Activated CD8-positive, alpha-beta T cell treated with anti-CD3 and anti-CD28 coated beads for 36 hours (primary cell): ENCODE results near the gene SRPK2. TPM values are rescaled to one million over a fixed set of nuclear protein-coding genes. Genes with fewer than 3 reads are reported as not detected.
A peak's percentile ranks its signal among the peaks of the same experiment; 100 is the strongest.

ENCODE experiments used
- ATAC-seq: fragments of 200-7000 bp; cut with Tn5 transposase; one replicate; pipeline ENCODE4 v1.10.0; 2021; ENCODE audit warnings: mild to moderate bottlenecking, moderate library complexity
- CTCF ChIA-PET: fragments of 350-600 bp; sonication (Branson Sonifier 250); formaldehyde crosslinking; loops from one replicate; lab custom pipeline; 2021; ENCODE audit warnings: antibody characterized with exemption; lab: Charles Lee
- POLR2A ChIA-PET: fragments of 350-600 bp; sonication (Branson Sonifier 250); formaldehyde crosslinking; loops from one replicate; lab custom pipeline; 2021; ENCODE audit warnings: antibody characterized with exemption; lab: Charles Lee
- DNase-seq: peaks from one replicate; pipeline ENCODE4 v3.0.0-alpha.2; 2020
- H3K27ac Mint-ChIP-seq: one replicate; pipeline ENCODE4 v1.8.0; 2021; ENCODE audit warnings: mild to moderate bottlenecking, mixed read lengths
- H3K27me3 Mint-ChIP-seq: one replicate; pipeline ENCODE4 v1.8.0; 2021; ENCODE audit warnings: mixed read lengths
- H3K36me3 Mint-ChIP-seq: one replicate; pipeline ENCODE4 v1.8.0; 2021; ENCODE audit warnings: low read depth, mixed read lengths
- H3K4me1 Mint-ChIP-seq: one replicate; pipeline ENCODE4 v1.8.0; 2021; ENCODE audit warnings: low read depth, mixed read lengths
- H3K4me3 Mint-ChIP-seq: one replicate; pipeline ENCODE4 v1.8.0; 2021; ENCODE audit warnings: mild to moderate bottlenecking, moderate library complexity, mixed read lengths
- H3K9me3 Mint-ChIP-seq: one replicate; pipeline ENCODE4 v1.8.0; 2021; ENCODE audit warnings: mixed read lengths
- CTCF ChIP-seq: fragments of 200-600 bp; IDR thresholded peaks from one replicate; pipeline ENCODE4 v1.8.0; 2022; ENCODE audit warnings: antibody characterized with exemption, mild to moderate bottlenecking
- intact Hi-C: fragments of 100-400 bp; cut with micrococcal nuclease; formaldehyde crosslinking; loops from one replicate; pipeline ENCODE4 v1.10.0; 2022
- total RNA-seq, 2 experiments: library from RNA; stranded (reverse); gene quantifications; one replicate each; pipeline ENCODE4 v1.2.3, GENCODE V29; 2021

Gene SRPK2
- total RNA-seq, 2 experiments from 2014 or later: 32.9 to 33.5 TPM

GRCh38 chr7:105321754-105322455 is 66.8 kb downstream of the SRPK2 start:
- Mint-ChIP-seq H3K27me3 (no peaks in the 10 kb centered on the region), H3K4me1 (peaks cover 50% of the 10 kb centered on the region), H3K9me3 (no peaks in the 10 kb centered on the region), H3K27ac (no peak overlapping the region), H3K4me3 (no peak overlapping the region), H3K36me3 (peaks cover 10% of the 10 kb centered on the region)
- DNase-seq: no peak
- no peak for ATAC-seq
- intact Hi-C loops: no loop called here
- no peak for TF ChIP-seq CTCF
- POLR2A ChIA-PET: interaction anchor here (0.6 kb wide), 1 partner anchor 746 kb away, joined by 3 read pairs; no protein-coding TSS in a partner anchor
- CTCF ChIA-PET: interaction anchor here (1.5 kb wide), 1 partner anchor 18 kb away, joined by 3 read pairs; no protein-coding TSS in a partner anchor

- intact Hi-C loops: no loop called here
- Mint-ChIP-seq H3K27ac (no peak overlapping the region), H3K4me3 (no peak overlapping the region), H3K27me3 (no peaks in the 10 kb centered on the region), H3K9me3 (no peaks in the 10 kb centered on the region), H3K36me3 (peaks cover 10% of the 10 kb centered on the region), H3K4me1 (peaks cover 53% of the 10 kb centered on the region)
- ChIA-PET CTCF (interaction anchor here (1.5 kb wide), 1 partner anchor 17 kb away, joined by 3 read pairs; no protein-coding TSS in a partner anchor), POLR2A (interaction anchor here (0.6 kb wide), 1 partner anchor 747 kb away, joined by 3 read pairs; no protein-coding TSS in a partner anchor)
- no peak for ATAC-seq
- no peak for DNase-seq
- TF ChIP-seq CTCF: no peak
Measured at GRCh38 chr7:105320896-105321295, 67.8 kb downstream of the SRPK2 start.

- peaks cover 10% of the 10 kb centered on the region for H3K36me3 Mint-ChIP-seq
- intact Hi-C loops: no loop called here
Measured at GRCh38 chr7:105319578-105319977, 69.1 kb downstream of the SRPK2 start.

GRCh38 chr7:105316578-105317344 is 72.0 kb downstream of the SRPK2 start:
- ChIA-PET CTCF (interaction anchor here (1.0 to 1.2 kb wide), 2 partner anchors 13 to 393 kb away, joined by 3 to 4 read pairs; no protein-coding TSS in a partner anchor), POLR2A (interaction anchor here (0.6 kb wide), 1 partner anchor 48 kb away, joined by 3 read pairs; no protein-coding TSS in a partner anchor)
- no peaks in the 10 kb centered on the region for H3K9me3 Mint-ChIP-seq
- H3K36me3 Mint-ChIP-seq: peaks cover 2% of the 10 kb centered on the region
- H3K4me3 Mint-ChIP-seq: no peak overlapping the region
- H3K4me1 Mint-ChIP-seq: peaks cover 37% of the 10 kb centered on the region
- DNase-seq: no peak
- no peaks in the 10 kb centered on the region for H3K27me3 Mint-ChIP-seq
- no peak for ATAC-seq
- intact Hi-C loops: no loop called here
- TF ChIP-seq CTCF: no peak
- no peak overlapping the region for H3K27ac Mint-ChIP-seq

More at GRCh38 chr7:105319578-105319977, 69.1 kb downstream of the SRPK2 start:
- POLR2A ChIA-PET: no interaction called here
- no peak for TF ChIP-seq CTCF
- peaks cover 49% of the 10 kb centered on the region for H3K4me1 Mint-ChIP-seq
- H3K27me3 Mint-ChIP-seq: no peaks in the 10 kb centered on the region
- DNase-seq (no peak), ATAC-seq (no peak)
- CTCF ChIA-PET: interaction anchor here (0.6 to 1.2 kb wide), 2 partner anchors 22 to 191 kb away, joined by 3 to 5 read pairs; no protein-coding TSS in a partner anchor
- no peaks in the 10 kb centered on the region for H3K9me3 Mint-ChIP-seq
- H3K27ac Mint-ChIP-seq: no peak overlapping the region
- H3K4me3 Mint-ChIP-seq: peak overlapping the region; percentile 1
